Caco-2 (cell line): Measurements from ENCODE around the gene KRTAP9-6. TPM values are rescaled to one million over a fixed set of nuclear protein-coding genes. Genes with fewer than 3 reads are reported as not detected.

Experiments
- BruUV-seq: library from RNA; stranded (reverse); fragments of 400-500 nt; replicated peaks from 2 replicates; lab custom pipeline; 2021; lab: Mats Ljungman, UMichigan
- CTCF ChIA-PET: fragments of 300-600 bp; sonication (Branson Sonifier 250); formaldehyde crosslinking; loops from one replicate; lab custom pipeline; 2022; ENCODE audit warnings: antibody characterized with exemption; lab: Charles Lee
- POLR2A ChIA-PET: fragments of 300-600 bp; sonication (Branson Sonifier 250); formaldehyde crosslinking; loops from one replicate; lab custom pipeline; 2022; ENCODE audit warnings: antibody characterized with exemption; lab: Charles Lee
- DNase-seq, 2 experiments: peaks; one replicate each; pipeline versions ENCODE4 v3.0.0 to v3.0.0-alpha.2; 2020 to 2022
- H3K27me3 ChIP-seq: replicated peaks from 2 replicates; pipeline ENCODE4 v1.6.0; 2011; ENCODE audit warnings: low read length; ENCODE audit not compliant: control insufficient read depth, insufficient read depth
- H3K36me3 ChIP-seq: 2 replicates; pipeline ENCODE4 v1.5.1; 2011; ENCODE audit warnings: low read length; ENCODE audit not compliant: control insufficient read depth, insufficient read depth
- H3K4me1 ChIP-seq: fragments of 250-450 bp; sonication (Bioruptor Pico); 2 replicates; pipeline ENCODE4 v1.5.1; 2020; ENCODE audit warnings: mild to moderate bottlenecking
- H3K4me3 ChIP-seq: 2 replicates; pipeline ENCODE4 v1.5.1; 2011; ENCODE audit warnings: low read depth, mild to moderate bottlenecking, control low read depth, low read length
- H3K9me3 ChIP-seq: fragments of 250-450 bp; sonication (Bioruptor Pico); 2 replicates; pipeline ENCODE4 v1.5.1; 2020; ENCODE audit warnings: mild to moderate bottlenecking, moderate library complexity
- H3K27ac Mint-ChIP-seq: one replicate; pipeline ENCODE4 v1.8.0; 2022; ENCODE audit warnings: mixed read lengths; ENCODE audit not compliant: unreplicated experiment
- H3K27me3 Mint-ChIP-seq: one replicate; pipeline ENCODE4 v1.8.0; 2022; ENCODE audit warnings: mixed read lengths; ENCODE audit not compliant: insufficient read depth, unreplicated experiment
- H3K36me3 Mint-ChIP-seq: one replicate; pipeline ENCODE4 v1.8.0; 2022; ENCODE audit warnings: mild to moderate bottlenecking, mixed read lengths; ENCODE audit not compliant: insufficient read depth, unreplicated experiment
- H3K4me1 Mint-ChIP-seq: one replicate; pipeline ENCODE4 v1.8.0; 2022; ENCODE audit warnings: low read depth, mixed read lengths; ENCODE audit not compliant: unreplicated experiment
- H3K4me3 Mint-ChIP-seq: one replicate; pipeline ENCODE4 v1.8.0; 2022; ENCODE audit warnings: mild to moderate bottlenecking, moderate library complexity, mixed read lengths; ENCODE audit not compliant: unreplicated experiment
- H3K9me3 Mint-ChIP-seq: one replicate; pipeline ENCODE4 v1.8.0; 2022; ENCODE audit warnings: mixed read lengths; ENCODE audit not compliant: unreplicated experiment
- intact Hi-C: fragments of 100-400 bp; cut with micrococcal nuclease; formaldehyde crosslinking; loops from one replicate; pipeline ENCODE4 v1.10.0; 2022; ENCODE audit not compliant: unreplicated experiment
- total RNA-seq: library from RNA; stranded (reverse); gene quantifications from 2 replicates; pipeline ENCODE4 v1.2.3, GENCODE V29; 2022
- TF ChIP-seq, protein P1 (sequence below), 2 experiments: fragments of 200-600 bp in 1 of 2; IDR thresholded peaks; 1 replicate in 1 of 2; 2 replicates in 1 of 2; pipeline versions ENCODE4 v1.5.1 to v1.8.0; 2011 to 2022; ENCODE audit warnings: antibody characterized with exemption in 1 of 2, control low read depth in 1 of 2, inconsistent platforms in 1 of 2, low read depth in 1 of 2, low read length in 1 of 2, mild to moderate bottlenecking in 1 of 2, moderate library complexity in 1 of 2; ENCODE audit not compliant: insufficient read depth in 1 of 2, severe bottlenecking in 1 of 2, unreplicated experiment in 1 of 2

KRTAP9-6 gene
- total RNA-seq, 1 experiment from 2014 or later = not detected

DNA sequence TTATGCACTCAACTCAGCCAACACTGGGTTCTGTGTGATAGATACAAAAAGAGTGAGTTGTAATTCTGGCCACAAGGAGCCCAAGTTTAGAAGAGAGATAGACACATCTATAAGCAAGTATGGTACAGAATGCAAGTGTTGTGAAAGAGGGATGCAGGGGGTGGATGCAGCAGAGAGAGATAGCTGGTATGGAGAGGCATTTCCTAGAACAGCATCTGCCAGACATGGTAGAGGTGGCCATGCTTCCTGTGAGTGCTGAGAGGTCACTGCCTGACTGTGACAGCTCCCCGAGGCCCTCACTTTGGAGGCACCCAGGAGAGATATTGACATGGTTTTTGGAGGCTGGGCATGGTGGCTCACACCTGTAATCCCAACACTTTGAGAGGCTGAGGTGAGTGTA, 45.9 kb downstream of the KRTAP9-6 start:
- no peaks in the 10 kb centered on the region for H3K27me3 Mint-ChIP-seq
- H3K36me3 ChIP-seq = no peaks in the 10 kb centered on the region
- POLR2A ChIA-PET = no interaction called here

DNA sequence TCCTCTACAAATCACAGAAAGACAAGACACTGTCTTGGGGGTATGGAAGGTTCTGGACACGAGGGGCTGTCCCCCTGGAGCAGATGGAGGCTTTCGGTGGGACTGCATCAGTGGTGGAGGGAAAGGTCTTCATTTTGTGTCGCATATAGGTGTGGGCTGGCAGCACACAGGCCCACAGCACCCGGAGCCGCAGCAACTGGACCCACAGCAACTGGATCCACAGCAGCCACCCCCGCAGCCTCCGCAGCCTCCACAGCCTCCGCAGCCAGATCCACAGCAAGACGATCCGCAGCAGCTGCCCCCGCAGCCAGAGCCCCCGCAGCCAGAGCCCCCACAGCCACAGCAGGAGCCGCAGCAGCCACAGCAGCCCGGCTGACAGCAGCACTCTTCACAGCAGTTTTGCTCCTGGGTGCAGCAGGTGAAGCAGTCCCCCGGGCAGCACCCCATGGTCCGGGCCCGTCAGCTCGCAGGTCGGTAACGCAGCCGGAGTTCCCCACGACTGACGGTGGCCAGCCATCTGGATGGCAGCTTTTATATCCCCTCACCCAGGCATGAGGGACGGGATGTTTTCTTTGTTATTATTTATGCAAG, 50.1 kb downstream of the KRTAP9-6 start, which contains the start of gene KRTAP17-1:
Gene KRTAP17-1 (minus strand): TSS at position 507 of the 591 bp plus-strand sequence. CDS start 60 bp downstream, at position 447.
- Mint-ChIP-seq H3K4me3 (no peak within 1 kb of the TSS), H3K27ac (no peak within 1 kb of the TSS), H3K36me3 (no peaks in the 10 kb centered on the region), H3K4me1 (no peaks in the 10 kb centered on the region), H3K9me3 (peaks cover 14% of the 10 kb centered on the region), H3K27me3 (no peaks in the 10 kb centered on the region)
- ChIA-PET POLR2A (no interaction called here), CTCF (interaction anchor here (0.5 kb wide), 1 partner anchor 416 kb away, joined by 3 read pairs; no protein-coding TSS in a partner anchor)
- H3K4me3 ChIP-seq = no peak within 1 kb of the TSS
- DNase-seq = no peak
- H3K9me3 ChIP-seq = peaks cover 13% of the 10 kb centered on the region
- TF ChIP-seq, protein P1, sequence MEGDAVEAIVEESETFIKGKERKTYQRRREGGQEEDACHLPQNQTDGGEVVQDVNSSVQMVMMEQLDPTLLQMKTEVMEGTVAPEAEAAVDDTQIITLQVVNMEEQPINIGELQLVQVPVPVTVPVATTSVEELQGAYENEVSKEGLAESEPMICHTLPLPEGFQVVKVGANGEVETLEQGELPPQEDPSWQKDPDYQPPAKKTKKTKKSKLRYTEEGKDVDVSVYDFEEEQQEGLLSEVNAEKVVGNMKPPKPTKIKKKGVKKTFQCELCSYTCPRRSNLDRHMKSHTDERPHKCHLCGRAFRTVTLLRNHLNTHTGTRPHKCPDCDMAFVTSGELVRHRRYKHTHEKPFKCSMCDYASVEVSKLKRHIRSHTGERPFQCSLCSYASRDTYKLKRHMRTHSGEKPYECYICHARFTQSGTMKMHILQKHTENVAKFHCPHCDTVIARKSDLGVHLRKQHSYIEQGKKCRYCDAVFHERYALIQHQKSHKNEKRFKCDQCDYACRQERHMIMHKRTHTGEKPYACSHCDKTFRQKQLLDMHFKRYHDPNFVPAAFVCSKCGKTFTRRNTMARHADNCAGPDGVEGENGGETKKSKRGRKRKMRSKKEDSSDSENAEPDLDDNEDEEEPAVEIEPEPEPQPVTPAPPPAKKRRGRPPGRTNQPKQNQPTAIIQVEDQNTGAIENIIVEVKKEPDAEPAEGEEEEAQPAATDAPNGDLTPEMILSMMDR (IDR thresholded peaks at IDR 0.05; ENCODE audit: insufficient read depth in 1 of 2, low read depth in 1 of 2, low read length in 1 of 2, severe bottlenecking in 1 of 2, unreplicated experiment in 1 of 2) = no peak
- no peaks in the 10 kb centered on the region for H3K4me1 ChIP-seq
- intact Hi-C loops = no loop called here
- BruUV-seq = no TSS peak
- no peaks in the 10 kb centered on the region for H3K27me3 ChIP-seq
- H3K36me3 ChIP-seq = no peaks in the 10 kb centered on the region

More for the DNA sequence above, 45.9 kb downstream of the KRTAP9-6 start:
- H3K27me3 ChIP-seq = no peaks in the 10 kb centered on the region
- Mint-ChIP-seq H3K27ac (no peak overlapping the region), H3K36me3 (no peaks in the 10 kb centered on the region), H3K4me1 (no peaks in the 10 kb centered on the region), H3K9me3 (no peaks in the 10 kb centered on the region), H3K4me3 (no peak overlapping the region)
- TF ChIP-seq, protein P1 (IDR thresholded peaks at IDR 0.05; ENCODE audit: insufficient read depth in 1 of 2, low read depth in 1 of 2, low read length in 1 of 2, severe bottlenecking in 1 of 2, unreplicated experiment in 1 of 2) = no peak
- no peak for DNase-seq
- H3K4me3 ChIP-seq = no peak overlapping the region
- no TSS peak for BruUV-seq
- no peaks in the 10 kb centered on the region for H3K4me1 ChIP-seq
- intact Hi-C loops = no loop called here
- H3K9me3 ChIP-seq = no peaks in the 10 kb centered on the region
- CTCF ChIA-PET = no interaction called here

Other genes starting within 250 kb of the KRTAP9-6 start
- gene KRTAP1-5, start 238.2 kb upstream of the KRTAP9-6 start, total RNA-seq = not detected in 2 replicates
- gene KRTAP1-4, start 235.2 kb upstream of the KRTAP9-6 start, total RNA-seq = not detected in 2 replicates
- gene KRTAP1-3, start 230.5 kb upstream of the KRTAP9-6 start, total RNA-seq = not detected in 2 replicates
- gene KRTAP1-1, start 223.9 kb upstream of the KRTAP9-6 start, total RNA-seq = not detected in 2 replicates
- gene KRTAP2-1, start 218.1 kb upstream of the KRTAP9-6 start, total RNA-seq = not detected in 2 replicates
- gene KRTAP2-2, start 210.1 kb upstream of the KRTAP9-6 start, total RNA-seq = not detected in 2 replicates
- gene KRTAP2-3, start 205.3 kb upstream of the KRTAP9-6 start, total RNA-seq = 3.7 and 4.9 TPM in 2 replicates
- not detected in 2 replicates for gene KRTAP2-4, start 199.5 kb upstream of the KRTAP9-6 start, total RNA-seq
- gene KRTAP4-7, start 181.2 kb upstream of the KRTAP9-6 start, total RNA-seq = not detected in 2 replicates
- not detected in 2 replicates for gene KRTAP4-8, start 167.2 kb upstream of the KRTAP9-6 start, total RNA-seq
- not detected in 2 replicates for gene KRTAP4-16, start 163.2 kb upstream of the KRTAP9-6 start, total RNA-seq
- not detected in 2 replicates for gene KRTAP4-9, start 160.0 kb upstream of the KRTAP9-6 start, total RNA-seq
- not detected in 2 replicates for gene KRTAP4-11, start 147.0 kb upstream of the KRTAP9-6 start, total RNA-seq
- not detected in 2 replicates for gene KRTAP4-12, start 141.2 kb upstream of the KRTAP9-6 start, total RNA-seq
- gene KRTAP4-6, start 124.8 kb upstream of the KRTAP9-6 start, total RNA-seq = not detected in 2 replicates
- gene KRTAP4-5, start 115.6 kb upstream of the KRTAP9-6 start, total RNA-seq = not detected in 2 replicates
- gene KRTAP4-4, start 104.6 kb upstream of the KRTAP9-6 start, total RNA-seq = not detected in 2 replicates
- gene KRTAP4-3, start 97.2 kb upstream of the KRTAP9-6 start, total RNA-seq = not detected in 2 replicates
- not detected in 2 replicates for gene KRTAP4-2, start 87.2 kb upstream of the KRTAP9-6 start, total RNA-seq
- 0.49 TPM in 1 of 2 replicates, not detected in the other for gene KRTAP4-1, start 80.5 kb upstream of the KRTAP9-6 start, total RNA-seq
- gene KRTAP9-1, start 75.5 kb upstream of the KRTAP9-6 start, total RNA-seq = not detected in 2 replicates
- not detected in 2 replicates for gene KRTAP9-2, start 38.7 kb upstream of the KRTAP9-6 start, total RNA-seq
- not detected in 2 replicates for gene KRTAP9-3, start 32.9 kb upstream of the KRTAP9-6 start, total RNA-seq
- not detected in 2 replicates for gene KRTAP9-8, start 27.4 kb upstream of the KRTAP9-6 start, total RNA-seq
- not detected in 2 replicates for gene KRTAP9-4, start 15.7 kb upstream of the KRTAP9-6 start, total RNA-seq
- gene KRTAP9-9, start 10.0 kb upstream of the KRTAP9-6 start, total RNA-seq = not detected in 2 replicates
- gene KRTAP9-7, start 10.3 kb downstream of the KRTAP9-6 start, total RNA-seq = not detected in 2 replicates
- not detected in 2 replicates for gene KRTAP29-1, start 37.5 kb downstream of the KRTAP9-6 start, total RNA-seq
- not detected in 2 replicates for gene KRTAP16-1, start 43.9 kb downstream of the KRTAP9-6 start, total RNA-seq
- gene KRTAP17-1, start 50.3 kb downstream of the KRTAP9-6 start, total RNA-seq = not detected in 2 replicates
- not detected in 2 replicates for gene KRT33A, start 85.5 kb downstream of the KRTAP9-6 start, total RNA-seq
- gene KRT33B, start 104.4 kb downstream of the KRTAP9-6 start, total RNA-seq = not detected in 2 replicates
- not detected in 2 replicates for gene KRT34, start 116.9 kb downstream of the KRTAP9-6 start, total RNA-seq
- not detected in 2 replicates for gene KRT31, start 132.2 kb downstream of the KRTAP9-6 start, total RNA-seq
- not detected in 2 replicates for gene KRT37, start 159.2 kb downstream of the KRTAP9-6 start, total RNA-seq
- gene KRT38, start 175.6 kb downstream of the KRTAP9-6 start, total RNA-seq = not detected in 2 replicates
- gene KRT32, start 202.0 kb downstream of the KRTAP9-6 start, total RNA-seq = not detected in 2 replicates
- gene KRT35, start 215.8 kb downstream of the KRTAP9-6 start, total RNA-seq = not detected in 2 replicates
- not detected in 2 replicates for gene KRT36, start 224.5 kb downstream of the KRTAP9-6 start, total RNA-seq
- 0.35 TPM in 1 of 2 replicates, not detected in the other for gene KRT13, start 240.2 kb downstream of the KRTAP9-6 start, total RNA-seq